K562 (cell line): Measurements from ENCODE around the gene SLC7A5. TPM values are rescaled to one million over a fixed set of nuclear protein-coding genes. Genes with fewer than 3 reads are reported as not detected.

ENCODE experiments used
- FOXA3 ChIP-seq, 2 experiments: fragments of 450-650 bp in 1 of 2; sonication (generic) in 1 of 2; formaldehyde crosslinking; IDR thresholded peaks in 1 of 2; conservative IDR thresholded peaks in 1 of 2; 2 replicates each; pipeline versions ENCODE4 v1.4.0 to v1.8.0; 2020 to 2022; ENCODE audit warnings: mild to moderate bottlenecking in 2 of 2, missing genetic modification reagents in 1 of 2
- NFIC ChIP-seq: fragments of 450-650 bp; IDR thresholded peaks from 2 replicates; pipeline ENCODE4 v1.6.1; 2017; ENCODE audit warnings: mild to moderate bottlenecking, inconsistent platforms
- NFIX ChIP-seq: fragments of 250-450 bp; sonication (Bioruptor Pico); IDR thresholded peaks from 2 replicates; pipeline ENCODE4 v1.4.0; 2020; ENCODE audit warnings: low read depth, mild to moderate bottlenecking, moderate library complexity
- TEAD4 ChIP-seq, 2 experiments: sonication (generic) in 1 of 2; formaldehyde crosslinking in 1 of 2; IDR thresholded peaks; 2 replicates each; pipeline versions ENCODE4 v1.6.1 to v1.8.0; 2012 to 2022; ENCODE audit warnings: borderline replicate concordance in 1 of 2, inconsistent platforms in 1 of 2, low read length in 1 of 2, mild to moderate bottlenecking in 1 of 2, missing genetic modification reagents in 1 of 2
- THRB ChIP-seq: fragments of 450-650 bp; formaldehyde crosslinking; conservative IDR thresholded peaks from 2 replicates; pipeline ENCODE4 v1.4.0; 2022; ENCODE audit warnings: mild to moderate bottlenecking, missing genetic modification characterization
- ZBTB5 ChIP-seq: fragments of 450-650 bp; IDR thresholded peaks from 2 replicates; pipeline ENCODE4 v1.6.1; 2017; ENCODE audit warnings: antibody characterized with exemption
- ZNF318 ChIP-seq, 2 experiments: fragments of 450-650 bp; IDR thresholded peaks; 2 replicates each; pipeline ENCODE4 v1.6.1; 2016; ENCODE audit warnings: mild to moderate bottlenecking in 2 of 2, borderline replicate concordance in 1 of 2, low read depth in 1 of 2, moderate library complexity in 1 of 2
- ZNF696 ChIP-seq: fragments of 250-450 bp; sonication (Bioruptor Pico); conservative IDR thresholded peaks from 2 replicates; pipeline ENCODE4 v1.4.0; 2020; ENCODE audit warnings: mild to moderate bottlenecking, moderate library complexity
- ZNF707 ChIP-seq: fragments of 250-450 bp; sonication (Bioruptor Pico); conservative IDR thresholded peaks from 2 replicates; pipeline ENCODE4 v1.8.0; 2022; ENCODE audit warnings: inconsistent platforms, mild to moderate bottlenecking, moderate library complexity
- polyA plus RNA-seq, 8 experiments: library from polyadenylated mRNA; depleted of rRNA in 4 of 8; stranded (reverse) in 5 of 8; unstranded in 3 of 8; fragments of >200 nt; fragmentation: Nextera tagmentation in 2 of 8; fragmentation: Illumina TruSeq in 1 of 8; extraction: Ambion mirVana in 2 of 8; extraction: Trizol in 1 of 8; gene quantifications; 2 replicates each; pipeline versions ENCODE4 v1.2.1 to v1.2.3, GENCODE V29; 2011 to 2014; ENCODE audit warnings: inconsistent platforms in 1 of 8, missing spikeins in 1 of 8
- total RNA-seq, 7 experiments: library from RNA; depleted of rRNA in 6 of 7; stranded (reverse); fragments of >200 nt in 6 of 7; fragmentation: Illumina TruSeq in 2 of 7; extraction: Trizol in 2 of 7; gene quantifications; 2 replicates each; pipeline versions ENCODE4 v1.2.1 to v1.2.3, GENCODE V29; 2011 to 2021; ENCODE audit warnings: low replicate concordance in 1 of 7

The SLC7A5 gene
- total and polyA plus RNA-seq, 9 of the 15 experiments (the other 6 are each of a cell fraction or from before 2014, with no cell fraction given): 1.9 to 220 (median 18.6) TPM

- TF ChIP-seq TEAD4 (IDR thresholded peaks at IDR 0.05; ENCODE audit: low read length): peak; percentile 97
- TF ChIP-seq TEAD4 (CRISPR knock-in tag; IDR thresholded peaks at IDR 0.05; ENCODE audit: borderline replicate concordance): no peak
- no peak for TF ChIP-seq ZBTB5
- TF ChIP-seq THRB: peak; percentile 94
- TF ChIP-seq ZNF696 (CRISPR knock-in tag): no peak
- TF ChIP-seq FOXA3 (CRISPR knock-in tag; conservative IDR thresholded peaks at IDR 0.05 in 1 of 2, IDR thresholded peaks at IDR 0.05 in 1 of 2): peak; percentile 96 to 97
- peak in 1 of 2 experiments; percentile 86; a peak in 2 of 4 replicates for TF ChIP-seq ZNF318 (IDR thresholded peaks at IDR 0.05; ENCODE audit: borderline replicate concordance in 1 of 2, low read depth in 1 of 2)
- TF ChIP-seq NFIX (CRISPR knock-in tag): no peak
- peak; percentile 94 for TF ChIP-seq NFIC
- TF ChIP-seq ZNF707: no peak
Measured at GRCh38 chr16:87854053-87854906, 15.0 kb downstream of the SLC7A5 start (continued).
